GM13976 (cell line): ENCODE data around the gene TMEM59L.

Source experiments
- DNase-seq: peaks from one replicate; pipeline ENCODE4 v3.0.0; 2012; ENCODE audit warnings: low spot score
- in situ Hi-C: fragments of 300-500 bp; cut with MboI; formaldehyde crosslinking; loops from one replicate; pipeline ENCODE4 v1.12.0; 2022; ENCODE audit warnings: low sequenced_read_pairs, mixed read lengths, inconsistent platforms; ENCODE audit not compliant: unreplicated experiment
- TF ChIP-seq, protein P1 (sequence below): IDR thresholded peaks from 2 replicates; pipeline ENCODE4 v1.5.1; 2012; ENCODE audit warnings: borderline replicate concordance, mild to moderate bottlenecking; ENCODE audit not compliant: insufficient read depth; ENCODE audit errors: extremely low read depth, missing control alignments, control extremely low read depth

TMEM59L gene

DNA sequence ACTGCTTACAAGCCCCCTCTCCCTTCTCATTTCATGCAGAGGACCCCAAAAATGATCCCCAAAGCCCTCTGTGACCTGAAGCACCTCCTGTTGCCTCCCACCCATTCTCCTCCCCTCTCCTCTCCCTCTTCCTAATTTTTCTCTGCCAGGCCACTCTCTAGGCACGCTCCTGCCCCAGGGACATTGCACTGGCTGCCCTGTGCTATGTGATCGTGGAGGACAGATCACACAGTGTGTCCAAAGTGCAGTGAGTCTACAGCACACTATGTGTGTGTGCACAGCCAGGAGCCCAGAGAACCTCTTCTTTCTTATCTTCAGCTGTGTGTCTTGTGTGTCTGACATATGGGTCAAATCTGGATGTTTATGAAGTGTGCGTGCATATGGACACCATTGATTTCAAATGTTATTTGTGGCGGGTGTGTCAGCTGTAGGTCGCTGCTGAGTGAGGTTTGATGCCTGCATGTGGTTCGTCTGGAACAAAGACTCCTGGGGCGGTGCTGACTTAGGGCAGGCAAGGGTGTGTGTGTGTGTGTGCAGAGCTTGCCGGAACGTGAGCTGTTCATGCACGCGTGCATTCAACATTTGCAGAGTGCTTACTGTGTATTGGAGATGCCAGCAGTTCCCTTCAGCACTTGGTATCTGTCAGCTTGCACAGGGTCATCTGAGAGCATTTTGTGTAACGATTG, 22.1 kb downstream of the TMEM59L start:
- DNase-seq, result no peak
- TF ChIP-seq, protein P1, sequence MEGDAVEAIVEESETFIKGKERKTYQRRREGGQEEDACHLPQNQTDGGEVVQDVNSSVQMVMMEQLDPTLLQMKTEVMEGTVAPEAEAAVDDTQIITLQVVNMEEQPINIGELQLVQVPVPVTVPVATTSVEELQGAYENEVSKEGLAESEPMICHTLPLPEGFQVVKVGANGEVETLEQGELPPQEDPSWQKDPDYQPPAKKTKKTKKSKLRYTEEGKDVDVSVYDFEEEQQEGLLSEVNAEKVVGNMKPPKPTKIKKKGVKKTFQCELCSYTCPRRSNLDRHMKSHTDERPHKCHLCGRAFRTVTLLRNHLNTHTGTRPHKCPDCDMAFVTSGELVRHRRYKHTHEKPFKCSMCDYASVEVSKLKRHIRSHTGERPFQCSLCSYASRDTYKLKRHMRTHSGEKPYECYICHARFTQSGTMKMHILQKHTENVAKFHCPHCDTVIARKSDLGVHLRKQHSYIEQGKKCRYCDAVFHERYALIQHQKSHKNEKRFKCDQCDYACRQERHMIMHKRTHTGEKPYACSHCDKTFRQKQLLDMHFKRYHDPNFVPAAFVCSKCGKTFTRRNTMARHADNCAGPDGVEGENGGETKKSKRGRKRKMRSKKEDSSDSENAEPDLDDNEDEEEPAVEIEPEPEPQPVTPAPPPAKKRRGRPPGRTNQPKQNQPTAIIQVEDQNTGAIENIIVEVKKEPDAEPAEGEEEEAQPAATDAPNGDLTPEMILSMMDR, result no peak
- in situ Hi-C loops, result no loop called here

DNA sequence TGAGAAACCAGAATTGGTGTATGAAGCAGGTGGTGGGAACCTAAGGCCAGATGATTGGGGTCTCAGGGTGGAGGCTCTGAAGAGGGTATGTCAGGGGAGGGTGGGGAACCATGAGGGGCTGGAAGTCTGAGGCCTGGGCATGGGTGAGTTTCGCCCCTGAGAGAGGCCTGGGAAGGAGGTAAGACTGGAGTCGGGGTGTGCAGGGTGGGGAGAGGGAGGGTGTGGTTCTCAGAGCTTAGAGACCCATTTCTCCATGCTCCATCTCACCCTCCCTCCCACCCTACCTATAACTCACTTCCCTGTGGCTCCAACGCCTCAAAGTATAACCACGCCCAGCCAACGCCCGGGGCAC, 23.1 kb downstream of the TMEM59L start:
- DNase-seq, result no peak
- in situ Hi-C loops, result no loop called here
- TF ChIP-seq, protein P1, result no peak

DNA sequence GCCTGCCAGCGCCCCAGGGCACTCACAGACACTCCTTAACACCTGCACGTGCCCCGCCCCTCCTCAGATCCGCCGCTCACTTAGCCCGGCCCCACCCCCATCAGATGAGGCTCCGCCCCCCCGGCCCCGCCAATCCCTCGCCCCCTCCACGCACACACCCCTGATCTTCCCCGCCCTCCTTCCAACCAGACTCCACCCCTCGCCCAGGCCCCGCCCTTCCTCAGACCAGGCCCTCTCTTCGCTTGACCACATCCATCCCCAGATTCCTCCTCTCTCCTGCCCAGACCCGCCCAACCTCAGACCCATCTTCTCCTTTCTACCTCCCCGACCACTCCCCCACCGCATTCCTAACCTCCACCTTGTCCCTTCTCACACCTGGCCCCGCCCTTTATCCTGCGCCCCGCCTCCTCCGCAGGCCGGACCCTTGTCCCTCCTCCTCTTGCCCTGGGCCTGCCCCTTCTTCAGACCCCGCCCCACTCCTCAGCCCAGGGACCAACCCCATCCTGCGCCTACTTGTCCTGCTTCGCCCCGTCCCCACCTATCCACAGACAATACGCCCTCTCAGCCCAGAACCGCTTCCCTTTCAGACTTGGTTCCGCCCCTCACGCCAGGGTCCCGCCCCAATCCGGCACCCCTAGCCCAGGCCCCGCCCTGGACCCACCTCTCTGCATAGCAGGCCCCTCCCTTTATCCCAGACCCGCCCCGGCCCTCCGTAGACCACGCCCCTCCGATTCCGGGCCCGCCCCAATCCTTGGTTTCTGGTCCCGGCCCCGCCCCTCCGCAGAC, 23.7 kb downstream of the TMEM59L start:
- in situ Hi-C loops, result no loop called here
- peak; percentile 100 for DNase-seq
- TF ChIP-seq, protein P1, result no peak

DNA sequence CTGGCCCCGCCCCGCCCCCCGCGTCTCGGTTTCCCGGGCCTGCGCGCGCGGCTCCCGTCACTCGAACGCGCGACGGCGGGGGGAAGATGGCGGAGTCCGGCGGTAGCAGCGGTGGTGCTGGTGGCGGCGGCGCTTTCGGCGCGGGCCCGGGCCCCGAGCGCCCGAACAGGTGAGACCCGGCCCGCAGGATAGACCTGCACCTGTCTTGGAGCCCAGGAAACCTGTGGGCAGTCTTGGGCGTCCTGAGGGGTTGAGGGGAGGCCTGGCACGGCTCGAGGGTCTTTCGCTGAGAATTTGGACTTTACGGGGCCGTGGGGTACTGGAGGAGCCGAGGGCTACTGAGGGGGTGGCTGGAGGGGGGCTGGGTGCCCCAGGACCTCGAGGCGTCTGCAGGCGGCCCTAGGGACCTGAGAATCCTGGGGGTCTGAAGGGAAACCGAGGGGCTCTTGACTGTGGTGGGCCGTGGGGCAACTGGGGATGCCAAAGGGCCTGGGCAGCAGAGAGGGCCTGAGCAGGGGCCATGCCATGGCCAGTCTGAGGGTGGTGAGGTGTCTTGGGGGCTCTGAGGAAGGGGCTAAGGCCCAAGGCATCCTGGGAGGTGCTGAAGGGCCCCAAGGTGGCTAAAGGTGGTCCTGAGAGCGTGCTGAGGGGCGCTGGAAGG, 24.4 kb downstream of the TMEM59L start, which contains the start of gene KLHL26:
KLHL26 (plus strand) TSS at position 60 of the 661 bp plus-strand sequence; CDS start at position 87, 27 bp downstream.
- in situ Hi-C loops, result no loop called here
- no peak for DNase-seq
- TF ChIP-seq, protein P1, result no peak

DNA sequence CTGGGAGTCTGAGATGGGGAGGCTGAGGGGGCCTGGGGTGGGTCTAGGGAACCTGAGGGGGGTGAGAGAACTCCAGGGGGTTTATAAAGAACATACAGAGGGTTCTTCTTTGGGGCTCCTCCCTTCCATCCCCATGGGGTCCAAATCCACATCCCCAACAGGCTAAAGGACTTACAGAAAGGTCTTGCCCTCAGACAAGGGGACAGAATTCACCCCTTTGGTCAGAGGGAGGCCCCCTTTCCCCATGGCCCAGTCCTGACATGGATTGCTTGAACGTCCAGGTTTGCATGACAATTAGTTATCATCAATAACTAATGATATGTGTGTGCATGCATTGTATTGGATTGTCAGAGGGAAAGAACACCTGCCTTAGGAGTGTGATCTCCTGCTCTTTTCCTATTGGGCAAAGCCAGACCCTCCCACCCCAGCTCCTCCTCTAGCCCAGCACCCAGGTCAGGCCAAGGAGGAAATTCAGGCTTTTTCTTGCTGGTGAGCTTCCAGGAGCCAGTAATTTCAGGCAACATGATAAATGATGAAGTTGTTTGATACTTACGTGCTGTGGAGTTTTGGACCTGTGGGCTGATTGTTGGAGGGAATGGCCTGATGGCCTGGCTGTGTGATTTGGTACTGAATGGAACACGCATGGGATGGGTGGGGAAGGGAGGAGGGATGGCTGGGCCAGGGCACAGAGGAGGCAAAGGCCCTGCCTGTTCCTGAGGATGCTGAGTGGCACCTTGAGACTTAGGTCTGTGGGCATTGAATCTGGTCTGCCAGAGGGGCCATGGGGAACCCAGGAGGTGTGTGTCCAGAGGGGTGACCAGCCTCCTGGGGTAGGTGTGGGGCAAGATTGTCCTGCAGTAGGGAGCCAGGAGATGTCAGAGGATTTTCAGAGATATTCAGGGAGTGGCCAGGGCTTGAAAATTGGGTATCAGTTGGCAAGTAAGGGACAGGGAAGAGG, 25.3 kb downstream of the TMEM59L start:
- TF ChIP-seq, protein P1, result peak; percentile 48

DNA sequence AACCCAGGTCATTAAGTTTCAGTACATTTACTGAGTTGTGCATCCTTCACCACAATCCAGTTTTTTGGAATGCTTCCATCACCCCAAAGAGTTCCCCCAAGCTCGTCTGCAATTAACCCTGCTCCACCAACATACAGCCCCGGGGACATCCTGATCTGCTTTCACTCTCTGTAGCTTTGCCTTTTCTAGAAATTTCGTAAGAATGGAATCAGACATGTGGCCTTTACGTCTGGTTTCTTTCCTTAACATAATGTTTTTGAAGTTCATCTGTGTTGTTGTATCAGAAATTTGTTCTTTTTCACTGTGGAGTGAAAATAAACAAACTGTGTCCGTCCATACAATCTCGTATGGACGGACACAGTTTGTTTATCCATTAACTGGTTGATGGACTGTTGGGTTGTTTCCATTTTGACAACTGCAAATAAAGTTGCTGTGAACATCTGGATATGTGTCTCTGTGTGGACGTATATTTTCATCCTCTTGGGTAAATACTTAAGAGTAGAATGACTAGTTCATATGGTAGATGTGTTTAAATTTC, 27.1 kb downstream of the TMEM59L start:
- no peak for DNase-seq
- TF ChIP-seq, protein P1, result no peak
- in situ Hi-C loops, result no loop called here

More for the DNA sequence above, 25.3 kb downstream of the TMEM59L start:
- in situ Hi-C loops, result no loop called here
- DNase-seq, result no peak
